Measurements from ENCODE around the gene NPAS3. TPM values are rescaled to one million over a fixed set of nuclear protein-coding genes. Genes with fewer than 3 reads are reported as not detected.

Gene NPAS3
- total and polyA plus RNA-seq, 2 donors (not counting 3 experiments of a cell fraction or from before 2014, with no cell fraction given) = 0.10 to 0.13 TPM

GRCh38 chr14:33587791-33588190, 649.1 kb downstream of the NPAS3 start:
- no peak overlapping the region for H3K9ac ChIP-seq (replicated peaks; ENCODE audit: extremely low read depth, insufficient read depth, low read length)
- no peak overlapping the region for H3K4me3 ChIP-seq (replicated peaks in 1 of 3; ENCODE audit: insufficient read depth in 1 of 3, low read depth in 1 of 3, low read length in 3 of 3)
- no peaks in the 10 kb centered on the region for H3K79me2 ChIP-seq (ENCODE audit: control insufficient read depth, insufficient read depth, low read length)
- H3K36me3 ChIP-seq (ENCODE audit: control insufficient read depth in 2 of 2, extremely low read depth in 1 of 2, insufficient read depth in 2 of 2, low read length in 2 of 2) = no peaks in the 10 kb centered on the region
- FAIRE-seq (no peak), DNase-seq (ENCODE audit: low read depth, low spot score) (no peak)
- no peaks in the 10 kb centered on the region for H3K27me3 ChIP-seq (ENCODE audit: control insufficient read depth in 2 of 2, insufficient read depth in 2 of 2, low read length in 2 of 2)
- H3K4me1 ChIP-seq (ENCODE audit: control insufficient read depth, extremely low read depth, insufficient read depth, low read length) = no peaks in the 10 kb centered on the region
- H3K9me1 ChIP-seq (replicated peaks; ENCODE audit: control insufficient read depth, extremely low read depth, insufficient read depth, low read length) = no peaks in the 10 kb centered on the region
- intact Hi-C loops (cut with micrococcal nuclease) = no loop called here
- no peak overlapping the region for H2AFZ ChIP-seq (ENCODE audit: low read depth, low read length)
- H4K20me1 ChIP-seq (replicated peaks; ENCODE audit: control insufficient read depth, extremely low read depth, insufficient read depth, low read length) = no peaks in the 10 kb centered on the region
- ChIA-PET POLR2A (no interaction called here), CTCF (interaction anchor here (1.3 kb wide), 1 partner anchor 205 kb away, joined by 3 read pairs; no protein-coding TSS in a partner anchor)
- no peak overlapping the region for H3K27ac ChIP-seq (ENCODE audit: insufficient read depth, low read depth, low read length)
- no TSS peak for BruUV-seq (replicated peaks)
- no peaks in the 10 kb centered on the region for H3K9me3 ChIP-seq (replicated peaks; ENCODE audit: control insufficient read depth, insufficient read depth, low read length)
- TF ChIP-seq MYC (IDR thresholded peaks at IDR 0.05; ENCODE audit: low read depth, low read length) (no peak), JUN (IDR thresholded peaks at IDR 0.05; ENCODE audit: borderline replicate concordance, insufficient read depth, insufficient read length, low read depth) (no peak), MAX (IDR thresholded peaks at IDR 0.05; ENCODE audit: insufficient read depth, insufficient read length) (no peak), GATA2 (IDR thresholded peaks at IDR 0.05; ENCODE audit: insufficient read depth, insufficient read length, low read depth, low read length) (no peak), POLR2A (IDR thresholded peaks at IDR 0.05; ENCODE audit: low read depth, low read length) (no peak), EZH2 (IDR thresholded peaks at IDR 0.05; ENCODE audit: borderline replicate concordance, low read depth, low read length, severe bottlenecking) (no peak), CTCF (IDR thresholded peaks at IDR 0.05; ENCODE audit: extremely low read depth in 1 of 2, insufficient read depth in 1 of 2, low read depth in 1 of 2, low read length in 2 of 2) (no peak), POLR2AphosphoS5 (IDR thresholded peaks at IDR 0.05; ENCODE audit: insufficient read depth, low read depth, low read length) (no peak), FOS (IDR thresholded peaks at IDR 0.05; ENCODE audit: borderline replicate concordance, insufficient read depth, low read length) (no peak)
- H3K4me2 ChIP-seq (ENCODE audit: insufficient read depth, low read length) = no peak overlapping the region
- dilution Hi-C loops (cut with MboI; ENCODE audit: extremely low pct_ligation_motif_present, low sequenced_read_pairs) = no loop called here

All from endothelial cell of umbilical vein (primary cell).